Astrocyte (in vitro differentiated cells and primary cell): ENCODE results near the gene IGLON5. TPM values are rescaled to one million over a fixed set of nuclear protein-coding genes. Genes with fewer than 3 reads are reported as not detected.

Experiments
- DNase-seq: peaks from one replicate; pipeline ENCODE4 v3.0.0-alpha.2; 2010; ENCODE audit warnings: low read depth
- FAIRE-seq: peaks from 2 replicates; lab custom pipeline; 2011; peaks lifted over from hg19 to GRCh38; lab: Jason Lieb, UNC
- H2AFZ ChIP-seq: 2 replicates; pipeline ENCODE4 v1.6.0; 2012; ENCODE audit warnings: low read depth, low read length, inconsistent platforms
- H3K27ac ChIP-seq: 2 replicates; pipeline ENCODE4 v1.5.1; 2011; ENCODE audit warnings: low read depth, low read length, inconsistent platforms
- H3K27me3 ChIP-seq: 2 replicates; pipeline ENCODE4 v1.6.0; 2011; ENCODE audit warnings: low read length, inconsistent platforms; ENCODE audit not compliant: insufficient read depth
- H3K36me3 ChIP-seq: 2 replicates; pipeline ENCODE4 v1.5.1; 2011; ENCODE audit warnings: low read length, inconsistent platforms; ENCODE audit not compliant: insufficient read depth
- H3K4me1 ChIP-seq: 2 replicates; pipeline ENCODE4 v1.5.1; 2011; ENCODE audit warnings: low read length, inconsistent platforms; ENCODE audit not compliant: insufficient read depth
- H3K4me2 ChIP-seq: 2 replicates; pipeline ENCODE4 v1.6.0; 2012; ENCODE audit warnings: low read length, inconsistent platforms
- H3K4me3 ChIP-seq: 2 replicates; pipeline ENCODE4 v1.5.1; 2011; ENCODE audit warnings: low read depth, mild to moderate bottlenecking, low read length, inconsistent platforms; ENCODE audit not compliant: insufficient read depth
- H3K79me2 ChIP-seq: 2 replicates; pipeline ENCODE4 v1.6.0; 2012; ENCODE audit warnings: mild to moderate bottlenecking, low read length, inconsistent platforms; ENCODE audit not compliant: insufficient read depth
- H3K9ac ChIP-seq: 2 replicates; pipeline ENCODE4 v1.6.0; 2012; ENCODE audit warnings: mild to moderate bottlenecking, low read length, inconsistent platforms
- H3K9me3 ChIP-seq: 2 replicates; pipeline ENCODE4 v1.5.1; 2012; ENCODE audit warnings: low read depth, mild to moderate bottlenecking, low read length, inconsistent platforms; ENCODE audit not compliant: insufficient read depth
- H4K20me1 ChIP-seq: 2 replicates; pipeline ENCODE4 v1.6.0; 2012; ENCODE audit warnings: low read length, inconsistent platforms; ENCODE audit not compliant: insufficient read depth
- H3K27ac Mint-ChIP-seq: one replicate; pipeline ENCODE4 v1.8.0; 2021; ENCODE audit warnings: mild to moderate bottlenecking, mixed read lengths; ENCODE audit not compliant: unreplicated experiment
- H3K27me3 Mint-ChIP-seq: one replicate; pipeline ENCODE4 v1.8.0; 2021; ENCODE audit warnings: low read depth, mixed read lengths; ENCODE audit not compliant: unreplicated experiment
- H3K36me3 Mint-ChIP-seq: one replicate; pipeline ENCODE4 v1.8.0; 2021; ENCODE audit warnings: low read depth, mixed read lengths; ENCODE audit not compliant: unreplicated experiment
- H3K4me1 Mint-ChIP-seq: one replicate; pipeline ENCODE4 v1.8.0; 2021; ENCODE audit warnings: low read depth, mixed read lengths; ENCODE audit not compliant: unreplicated experiment
- H3K4me3 Mint-ChIP-seq: one replicate; pipeline ENCODE4 v1.8.0; 2021; ENCODE audit warnings: mild to moderate bottlenecking, moderate library complexity, mixed read lengths; ENCODE audit not compliant: unreplicated experiment
- H3K9me3 Mint-ChIP-seq: one replicate; pipeline ENCODE4 v1.8.0; 2021; ENCODE audit warnings: mild to moderate bottlenecking, mixed read lengths; ENCODE audit not compliant: unreplicated experiment
- EZH2 ChIP-seq: IDR thresholded peaks from 2 replicates; pipeline ENCODE4 v1.6.1; 2012; ENCODE audit warnings: mild to moderate bottlenecking, low read length, inconsistent platforms; ENCODE audit not compliant: insufficient read depth
- total RNA-seq: library from RNA; stranded (reverse); gene quantifications from 2 replicates; pipeline ENCODE4 v1.2.1, GENCODE V29; 2021
- TF ChIP-seq, protein P1 (sequence below): IDR thresholded peaks from 2 replicates; pipeline ENCODE4 v1.5.1; 2011; ENCODE audit warnings: low read depth, mild to moderate bottlenecking, inconsistent platforms, low read length, moderate library complexity; ENCODE audit not compliant: insufficient read depth

IGLON5 gene
- total RNA-seq, 1 donor from 2014 or later = 5.4 TPM

DNA sequence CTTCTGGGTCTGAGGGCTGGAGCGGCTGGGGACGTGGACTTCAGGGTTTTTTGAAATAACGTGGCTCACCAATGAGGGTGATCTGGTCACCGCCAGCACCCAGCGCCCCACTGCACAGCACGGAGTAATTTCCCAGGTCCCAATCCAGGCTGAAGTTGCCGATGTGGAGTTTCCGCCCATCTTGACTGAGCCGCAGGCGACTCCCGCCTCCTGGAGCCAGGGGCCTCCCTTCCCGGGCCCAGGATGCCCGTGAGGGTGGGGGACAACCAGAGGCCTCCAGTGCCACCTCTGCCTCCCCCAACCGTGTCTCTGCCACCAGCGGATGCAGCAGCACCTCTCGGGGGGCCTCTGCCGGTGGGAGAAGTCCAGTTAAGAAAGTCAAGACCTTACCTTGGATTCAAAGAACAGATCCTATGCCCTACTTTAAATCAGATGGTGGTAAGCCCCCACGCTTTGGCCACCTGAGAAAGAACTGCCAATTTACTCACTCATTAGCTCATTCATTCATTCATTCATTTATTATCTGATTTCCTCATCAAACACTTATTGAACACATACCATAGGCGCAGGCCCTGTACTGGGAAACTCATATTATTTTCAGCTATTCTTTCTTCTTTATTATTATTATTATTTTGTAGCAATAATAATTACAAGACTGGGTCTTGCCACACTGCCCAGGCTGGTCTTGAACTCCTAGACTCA lies 26.6 kb downstream of the IGLON5 start:
- H3K4me1 Mint-ChIP-seq = no peaks in the 10 kb centered on the region
- no peak overlapping the region for H3K27ac Mint-ChIP-seq
- H4K20me1 ChIP-seq = no peaks in the 10 kb centered on the region
- H3K9me3 Mint-ChIP-seq = no peaks in the 10 kb centered on the region
- H3K4me2 ChIP-seq = peak overlapping the region; percentile 83
- no peak overlapping the region for H3K27ac ChIP-seq
- H3K36me3 ChIP-seq = no peaks in the 10 kb centered on the region
- no peak overlapping the region for H2AFZ ChIP-seq
- H3K9ac ChIP-seq = no peak overlapping the region
- no peaks in the 10 kb centered on the region for H3K79me2 ChIP-seq
- H3K36me3 Mint-ChIP-seq = peaks cover 10% of the 10 kb centered on the region
- H3K4me1 ChIP-seq = peaks cover 3% of the 10 kb centered on the region
- H3K27me3 Mint-ChIP-seq = peaks cover 15% of the 10 kb centered on the region
- H3K9me3 ChIP-seq = no peaks in the 10 kb centered on the region
- H3K27me3 ChIP-seq = no peaks in the 10 kb centered on the region
- H3K4me3 Mint-ChIP-seq = peak overlapping the region; percentile 94
- no peak for DNase-seq
- TF ChIP-seq, protein P1, sequence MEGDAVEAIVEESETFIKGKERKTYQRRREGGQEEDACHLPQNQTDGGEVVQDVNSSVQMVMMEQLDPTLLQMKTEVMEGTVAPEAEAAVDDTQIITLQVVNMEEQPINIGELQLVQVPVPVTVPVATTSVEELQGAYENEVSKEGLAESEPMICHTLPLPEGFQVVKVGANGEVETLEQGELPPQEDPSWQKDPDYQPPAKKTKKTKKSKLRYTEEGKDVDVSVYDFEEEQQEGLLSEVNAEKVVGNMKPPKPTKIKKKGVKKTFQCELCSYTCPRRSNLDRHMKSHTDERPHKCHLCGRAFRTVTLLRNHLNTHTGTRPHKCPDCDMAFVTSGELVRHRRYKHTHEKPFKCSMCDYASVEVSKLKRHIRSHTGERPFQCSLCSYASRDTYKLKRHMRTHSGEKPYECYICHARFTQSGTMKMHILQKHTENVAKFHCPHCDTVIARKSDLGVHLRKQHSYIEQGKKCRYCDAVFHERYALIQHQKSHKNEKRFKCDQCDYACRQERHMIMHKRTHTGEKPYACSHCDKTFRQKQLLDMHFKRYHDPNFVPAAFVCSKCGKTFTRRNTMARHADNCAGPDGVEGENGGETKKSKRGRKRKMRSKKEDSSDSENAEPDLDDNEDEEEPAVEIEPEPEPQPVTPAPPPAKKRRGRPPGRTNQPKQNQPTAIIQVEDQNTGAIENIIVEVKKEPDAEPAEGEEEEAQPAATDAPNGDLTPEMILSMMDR = no peak
- TF ChIP-seq EZH2 = no peak
- no peak for FAIRE-seq
- no peak overlapping the region for H3K4me3 ChIP-seq

DNA sequence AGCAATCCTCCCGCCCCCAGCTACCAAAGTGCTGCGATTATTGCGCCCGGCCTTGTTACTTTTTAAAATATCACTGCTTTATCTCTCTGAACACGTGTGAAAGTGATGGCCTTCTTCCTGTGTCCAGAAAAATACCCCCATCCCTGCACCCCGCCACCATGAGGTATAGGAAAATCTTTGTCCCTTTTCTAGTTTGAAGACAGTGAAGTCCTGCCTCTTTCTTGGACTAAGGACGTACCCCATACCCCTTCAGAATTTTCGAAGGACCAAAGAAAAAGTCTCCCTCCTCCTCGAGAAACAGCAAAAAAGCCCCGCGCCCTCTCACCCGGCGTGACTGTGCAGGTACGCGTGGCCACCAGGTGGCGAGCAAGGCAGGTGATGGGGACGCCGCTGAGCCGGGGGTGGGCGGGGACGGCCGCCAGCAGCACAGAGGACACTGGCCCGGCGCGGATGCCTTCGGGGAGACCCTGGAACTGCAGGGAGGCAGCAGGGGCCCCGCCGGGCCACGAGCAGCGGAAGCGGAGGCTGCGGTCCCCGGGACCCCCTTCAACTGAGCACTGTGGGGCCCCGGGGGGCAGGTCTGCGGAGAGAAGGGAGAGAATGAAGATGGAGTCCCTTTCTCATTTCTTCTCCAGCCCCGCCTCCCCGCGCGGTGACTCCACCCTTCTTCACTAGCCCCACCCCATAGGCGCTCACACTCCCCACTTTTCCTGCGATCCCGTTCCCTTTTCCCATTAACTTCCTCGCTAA lies 27.3 kb downstream of the IGLON5 start:
- Mint-ChIP-seq H3K36me3 (peaks cover 7% of the 10 kb centered on the region), H3K9me3 (no peaks in the 10 kb centered on the region), H3K27me3 (peaks cover 15% of the 10 kb centered on the region), H3K4me3 (peak overlapping the region; percentile 94), H3K4me1 (no peaks in the 10 kb centered on the region), H3K27ac (peak overlapping the region; percentile 78)
- peak; percentile 47 for DNase-seq
- no peaks in the 10 kb centered on the region for H4K20me1 ChIP-seq
- FAIRE-seq = no peak
- TF ChIP-seq EZH2 = no peak
- TF ChIP-seq, protein P1 = peak; percentile 38
- no peaks in the 10 kb centered on the region for H3K36me3 ChIP-seq
- no peaks in the 10 kb centered on the region for H3K27me3 ChIP-seq
- H2AFZ ChIP-seq = peak overlapping the region; percentile 54
- no peaks in the 10 kb centered on the region for H3K9me3 ChIP-seq
- peak overlapping the region; percentile 54 for H3K4me3 ChIP-seq
- H3K27ac ChIP-seq = no peak overlapping the region
- H3K79me2 ChIP-seq = no peaks in the 10 kb centered on the region
- no peak overlapping the region for H3K9ac ChIP-seq
- H3K4me2 ChIP-seq = peak overlapping the region; percentile 83
- H3K4me1 ChIP-seq = peaks cover 3% of the 10 kb centered on the region
